Stimulated activated CD4-positive, alpha-beta T cell treated with anti-CD3 and anti-CD28 coated beads, TNF-alpha, amount 100 ng/mL, for 48 hours (primary cell): ENCODE measurements around the gene AMFR.

Experiments
- DNase-seq, 3 donors: peaks; one replicate each; pipeline ENCODE4 v3.0.0-alpha.2; 2020; ENCODE audit warnings: low read depth in 3 of 3

AMFR gene

DNA sequence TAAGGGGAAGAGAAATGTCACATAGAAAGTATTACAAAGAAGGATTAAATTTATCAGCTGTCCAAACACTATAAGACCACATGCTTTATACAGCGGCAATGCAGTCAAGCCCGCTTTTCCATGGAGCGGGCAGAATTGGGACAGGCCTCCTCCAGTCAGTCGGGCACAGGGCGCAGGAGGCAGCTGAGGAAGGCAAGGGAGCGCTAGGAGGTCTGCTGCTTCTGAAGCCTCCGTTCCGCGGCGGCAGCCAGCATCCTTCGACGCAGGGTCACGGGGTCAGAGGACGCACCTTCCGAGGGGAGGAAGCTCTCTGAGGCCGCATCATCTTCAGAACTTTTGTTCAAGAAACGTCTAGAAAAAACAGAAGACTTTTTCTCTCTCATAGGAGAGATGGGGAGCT, 62.6 kb downstream of the AMFR start:
- no peak for DNase-seq

DNA sequence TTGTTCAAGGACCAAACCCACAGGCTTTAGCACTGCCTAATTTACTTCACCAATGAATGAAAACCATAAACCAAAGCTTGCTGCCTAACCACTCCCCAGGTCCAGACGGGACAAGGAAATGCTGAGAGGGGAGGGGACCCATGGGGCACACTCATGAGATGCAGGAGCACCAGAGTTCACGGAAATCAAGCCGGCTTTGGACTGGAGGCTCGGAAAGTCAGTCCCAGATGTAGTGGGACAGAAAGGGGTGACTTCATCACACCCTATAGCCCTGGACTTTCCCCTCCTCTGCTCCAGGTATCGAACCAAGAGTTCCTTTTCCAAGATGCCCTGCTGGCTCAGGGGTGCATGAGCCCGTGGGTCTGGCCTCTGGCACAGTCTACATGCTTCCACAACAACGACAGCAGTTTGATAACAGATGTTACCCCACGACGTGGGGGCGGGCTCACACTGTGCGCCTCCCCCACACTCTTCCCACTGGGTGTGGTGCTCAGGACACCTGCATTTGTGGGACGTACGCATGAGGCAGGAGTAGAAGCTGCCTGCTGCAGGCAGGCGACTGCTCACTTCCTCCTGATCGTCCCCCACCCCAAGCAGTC, 63.2 kb downstream of the AMFR start:
- DNase-seq = no peak

DNA sequence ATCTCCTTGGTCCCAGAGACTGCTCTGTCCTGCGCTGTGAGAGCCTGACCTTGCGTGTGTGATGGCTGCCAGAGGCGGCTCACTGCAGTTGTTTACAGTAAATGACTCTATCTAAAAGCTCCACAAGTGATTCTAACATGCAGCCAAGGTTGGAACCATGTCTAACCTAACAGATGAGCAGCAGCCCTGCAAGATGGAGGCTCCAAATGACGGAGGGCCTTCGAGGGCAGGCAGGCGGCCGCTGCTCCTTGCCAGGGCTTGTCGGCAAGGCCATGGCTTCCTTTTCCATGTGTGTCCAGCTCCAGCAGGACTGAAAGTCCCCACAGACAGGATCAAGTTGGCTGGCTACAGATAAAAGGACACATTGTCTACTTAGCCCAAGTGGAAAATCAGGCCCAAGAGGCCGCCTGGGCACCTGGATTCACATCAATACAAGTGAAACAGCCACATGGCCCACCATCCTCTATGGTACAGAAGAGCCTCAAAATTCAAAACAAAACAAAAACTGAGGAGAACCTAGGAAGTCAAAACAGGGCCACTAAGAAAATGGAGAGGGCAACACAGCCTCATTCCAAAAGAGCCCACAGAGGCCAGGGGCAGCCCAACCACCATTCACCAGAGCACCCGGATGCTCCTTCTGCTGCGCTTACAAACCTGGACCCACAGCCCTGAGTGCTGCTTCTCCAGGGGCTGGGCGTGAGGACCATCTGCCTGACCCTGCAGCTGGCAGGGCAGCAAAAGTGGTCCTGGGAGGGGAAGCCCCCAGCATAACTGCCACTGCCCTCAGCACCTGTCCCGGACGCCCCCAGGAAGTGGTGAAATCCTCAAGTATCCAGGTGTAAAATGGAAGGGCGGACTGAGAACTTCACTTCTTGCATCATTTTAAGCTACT, 65.0 kb downstream of the AMFR start:
- DNase-seq = no peak

DNA sequence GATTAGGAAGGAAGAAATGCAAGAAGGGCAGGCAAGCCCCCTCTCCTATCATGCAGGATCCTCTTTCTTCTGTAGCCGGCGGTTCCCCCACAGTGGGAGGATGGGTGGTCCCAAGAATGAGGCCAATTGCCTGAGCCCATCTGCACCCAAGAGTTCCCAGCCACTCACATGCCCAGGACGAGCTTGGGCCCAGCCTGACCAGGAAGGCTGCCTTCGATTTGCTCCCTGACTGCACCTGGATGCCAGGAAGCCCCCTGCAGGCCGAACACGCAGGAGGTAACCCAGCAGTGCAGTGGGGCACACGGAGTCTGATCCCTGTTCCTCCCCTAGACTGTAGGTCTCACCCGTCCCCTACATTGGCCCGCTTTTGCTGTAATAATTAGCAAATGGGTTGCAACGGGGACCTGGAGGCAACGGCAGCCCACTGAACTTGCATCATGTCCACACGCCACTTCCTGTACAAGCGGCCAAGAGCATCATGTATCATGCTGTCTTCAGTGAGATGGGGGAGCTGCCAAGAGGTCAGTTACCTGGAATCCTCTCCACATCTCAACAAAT, 67.5 kb downstream of the AMFR start:
- DNase-seq = no peak

DNA sequence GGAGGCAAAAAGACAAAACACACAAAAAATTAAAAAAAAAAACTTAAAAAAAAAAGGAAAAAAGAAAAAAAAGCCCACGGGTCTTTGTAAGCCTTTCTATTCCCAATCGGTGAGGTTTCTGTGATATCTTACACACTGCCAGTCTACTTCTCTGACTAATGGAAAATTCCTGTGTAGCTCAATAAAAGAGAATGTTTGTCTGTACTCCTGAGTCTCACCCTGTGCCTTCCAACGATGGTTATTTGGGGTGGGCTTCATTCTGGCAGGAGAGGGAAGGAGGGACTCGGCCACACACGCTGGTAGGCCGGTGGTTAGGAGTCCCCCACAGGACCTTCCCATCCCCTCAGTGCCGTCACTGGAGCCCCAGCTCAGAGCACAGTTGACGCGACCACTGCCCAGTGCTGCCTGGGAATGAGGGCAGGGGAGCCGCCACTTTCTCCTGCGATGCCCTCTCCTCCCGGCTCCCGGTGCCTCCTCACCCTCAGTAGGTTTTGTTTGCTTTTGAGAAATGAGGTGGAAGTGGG, 68.0 kb downstream of the AMFR start:
- no peak for DNase-seq

DNA sequence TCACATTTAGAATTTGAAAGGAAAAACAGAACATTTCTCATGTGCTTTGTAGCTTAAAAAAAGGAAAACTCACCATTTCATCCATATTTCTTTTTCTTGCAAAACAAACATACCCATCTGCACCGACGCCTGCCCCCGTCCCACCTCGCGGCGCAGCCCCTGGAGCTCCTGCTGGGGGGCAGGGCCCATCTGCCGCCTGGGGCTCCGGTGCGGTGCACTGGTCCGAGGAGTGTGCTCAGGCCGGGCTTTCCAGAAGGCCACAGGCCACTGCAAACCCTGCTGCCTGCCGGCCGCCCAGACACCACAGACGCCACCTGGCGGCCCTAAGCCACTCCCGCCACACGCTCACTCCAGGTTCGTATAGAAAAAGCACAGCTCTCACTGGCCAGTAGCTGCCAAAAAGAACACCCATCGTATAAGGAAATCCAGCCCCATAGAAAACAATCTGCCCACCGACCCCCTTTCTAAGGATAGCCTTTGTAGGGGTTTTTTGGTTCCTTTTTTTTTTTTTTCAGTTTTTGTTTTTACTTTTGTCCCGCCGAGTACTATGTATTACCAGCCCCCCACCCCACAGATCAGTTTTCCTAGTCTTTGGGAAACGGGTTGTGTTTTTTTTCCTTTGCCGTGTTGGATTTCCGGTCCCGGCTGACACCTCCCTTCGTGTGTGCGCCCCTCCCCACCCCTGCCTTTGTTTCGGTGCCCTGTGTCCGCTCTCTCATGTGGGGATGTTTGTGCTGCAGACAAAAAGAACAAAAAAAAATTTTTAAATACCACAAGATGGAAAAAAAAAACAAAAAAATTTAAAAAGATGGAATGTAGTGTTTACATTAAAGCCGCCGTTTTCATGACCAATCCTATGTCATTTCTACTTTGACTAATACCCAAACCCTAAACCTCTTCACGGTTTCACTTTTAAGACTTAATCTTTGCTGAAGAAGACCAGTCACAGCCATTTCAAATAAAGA, 68.8 kb downstream of the AMFR start:
- peak; percentile 10 to 26 (median 22) for DNase-seq

DNA sequence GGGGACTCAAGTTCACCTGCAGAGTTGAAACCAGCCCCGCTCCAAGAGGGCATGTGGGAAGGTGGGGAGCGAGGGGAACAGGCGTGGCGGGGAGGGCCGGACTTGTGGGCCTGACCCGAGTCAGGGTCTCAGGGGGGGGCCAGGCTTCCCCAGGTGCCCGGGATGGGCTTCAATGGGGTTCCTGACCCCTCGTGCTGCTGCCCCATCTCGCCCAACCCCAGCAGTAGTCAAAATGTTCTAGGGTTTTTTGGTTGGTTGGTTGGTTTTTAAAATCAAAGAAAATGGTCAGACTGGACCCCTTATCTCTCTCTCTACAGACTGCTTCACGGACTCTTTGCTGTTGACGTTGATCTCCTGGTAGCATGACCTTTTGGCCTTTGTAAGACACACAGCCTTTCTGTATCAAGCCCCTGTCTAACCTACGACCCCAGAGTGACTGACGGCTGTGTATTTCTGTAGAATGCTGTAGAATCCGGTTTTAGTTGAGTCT, 69.5 kb downstream of the AMFR start:
- no peak for DNase-seq

DNA sequence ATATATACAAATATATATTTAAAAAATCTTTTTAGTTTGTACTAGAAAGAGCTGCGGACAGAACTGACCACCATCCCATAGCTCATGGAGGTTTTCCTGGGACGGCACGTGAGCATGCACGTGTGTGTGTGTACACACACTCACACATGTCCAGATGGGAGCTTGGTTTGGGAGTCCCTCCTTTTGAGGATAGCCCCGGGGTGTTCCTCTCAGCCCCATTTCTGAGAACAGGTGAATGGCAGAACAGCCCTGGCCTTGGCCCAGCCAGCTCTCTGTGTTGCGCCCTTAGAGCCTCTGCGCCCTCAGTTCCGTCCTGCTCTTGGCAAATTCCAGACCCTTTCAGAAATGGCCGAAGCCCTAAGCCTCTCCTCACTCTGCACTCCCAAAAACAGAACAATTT, 70.1 kb downstream of the AMFR start:
- DNase-seq = no peak

DNA sequence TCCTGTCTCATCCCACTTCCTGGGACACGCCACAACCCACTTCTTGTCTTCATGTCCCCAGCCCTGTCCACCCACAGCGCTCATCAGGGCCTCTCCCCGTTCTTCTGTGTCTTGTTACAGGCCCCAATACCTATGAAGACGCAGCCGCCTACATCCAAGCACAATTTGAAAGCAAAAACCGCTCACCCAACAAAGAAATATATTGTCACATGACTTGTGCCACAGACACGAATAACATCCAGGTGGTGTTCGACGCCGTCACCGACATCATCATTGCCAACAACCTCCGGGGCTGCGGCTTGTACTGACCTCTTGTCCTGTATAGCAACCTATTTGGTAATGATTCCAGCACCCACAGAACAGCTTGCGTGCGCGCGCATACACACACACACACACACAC, 70.6 kb downstream of the AMFR start:
- DNase-seq = no peak

DNA sequence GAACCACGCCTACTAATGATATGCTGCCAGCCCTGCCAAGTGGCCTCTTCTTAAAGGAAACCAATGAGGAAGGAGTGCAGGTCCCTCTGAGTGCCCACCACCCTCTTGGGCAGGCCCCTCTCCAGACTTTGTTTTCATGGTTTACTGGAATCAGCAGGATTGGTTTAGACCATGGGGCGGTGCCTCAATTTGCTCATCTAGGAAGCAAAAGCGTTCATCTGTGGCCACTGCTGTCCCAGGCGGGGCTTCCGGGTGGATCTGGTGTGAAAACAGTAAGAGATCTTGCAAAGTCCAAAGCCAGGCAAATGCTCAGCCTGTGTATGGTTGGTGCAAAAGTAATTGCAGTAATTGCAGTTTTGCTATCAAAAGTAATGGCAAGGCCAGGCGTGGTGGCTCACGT, 71.3 kb downstream of the AMFR start:
- DNase-seq = no peak

DNA sequence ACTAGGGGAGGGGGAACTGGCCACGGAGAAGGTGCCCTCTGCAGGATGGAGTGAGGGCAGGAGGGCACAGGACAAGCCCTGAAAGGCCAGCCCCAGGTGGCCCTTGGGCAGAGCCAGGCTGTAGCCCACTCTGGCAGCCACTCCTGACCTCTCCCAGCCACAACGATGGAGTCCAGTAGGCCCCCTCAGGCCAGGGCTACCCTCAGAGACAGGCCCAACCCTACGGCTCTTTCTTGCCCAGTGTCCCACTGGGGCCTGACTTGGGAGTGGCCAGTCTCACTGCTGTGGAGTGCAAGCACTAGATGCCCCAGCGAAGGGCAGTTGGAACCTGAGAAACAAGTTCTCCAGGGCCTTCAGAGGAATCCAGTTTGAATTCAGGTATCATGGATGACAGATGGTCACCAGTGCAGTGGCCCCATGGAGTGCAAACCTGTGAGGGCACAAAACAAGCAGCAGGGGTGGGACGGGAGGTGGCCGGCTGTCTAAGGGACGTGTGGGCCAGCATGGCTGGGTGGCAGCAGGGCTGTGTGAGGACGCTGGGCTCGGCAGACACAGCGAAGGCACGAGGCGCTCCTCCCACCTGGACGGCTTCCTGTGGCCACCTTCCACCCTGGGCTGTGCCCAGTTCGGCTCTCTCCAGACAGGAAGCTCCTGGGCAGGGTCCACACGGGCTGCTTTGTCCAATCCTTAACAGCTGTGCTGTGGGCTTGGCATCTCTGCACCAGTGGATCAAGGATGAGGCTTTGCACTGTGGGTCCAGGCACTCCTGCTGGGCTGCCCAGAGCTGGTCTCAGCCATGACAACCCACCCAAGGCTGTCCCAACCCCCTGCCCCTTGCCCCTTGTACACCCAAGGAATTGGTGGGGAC, 72.1 kb downstream of the AMFR start:
- DNase-seq = no peak

DNA sequence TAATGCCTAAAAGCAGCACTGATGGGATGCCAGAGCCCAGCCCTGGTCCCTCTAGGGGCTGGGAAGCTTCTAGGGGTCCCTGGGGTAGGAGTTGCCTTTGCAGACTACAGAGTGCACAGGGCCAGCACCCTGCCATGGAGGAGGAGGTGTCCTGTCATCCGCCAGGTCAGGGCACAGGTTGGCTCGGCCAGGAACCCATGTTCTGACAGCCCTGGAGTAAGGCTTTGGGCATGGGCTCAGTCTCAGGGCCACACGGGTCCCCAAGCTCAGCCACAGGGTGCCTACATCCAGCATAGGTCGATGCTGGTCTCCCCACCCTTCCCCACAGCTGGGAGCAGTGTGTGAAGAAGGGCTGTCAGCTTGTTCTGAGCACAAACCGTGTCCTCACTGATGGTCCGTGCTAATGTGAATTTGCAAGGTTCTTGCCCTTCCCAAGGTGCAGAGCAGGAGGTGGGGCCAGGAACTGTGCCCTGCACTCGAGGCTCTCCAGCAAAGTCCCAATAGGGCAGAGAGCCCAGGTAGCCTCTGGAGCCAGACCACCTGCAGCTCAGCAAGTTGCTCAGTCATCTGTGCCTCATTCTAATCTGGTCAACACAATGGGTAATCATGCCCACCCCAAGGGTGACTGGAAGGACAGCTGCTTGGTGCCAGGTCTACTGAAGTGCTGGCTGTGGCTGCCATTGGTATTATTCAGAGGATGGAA, 72.8 kb downstream of the AMFR start:
- no peak for DNase-seq

DNA sequence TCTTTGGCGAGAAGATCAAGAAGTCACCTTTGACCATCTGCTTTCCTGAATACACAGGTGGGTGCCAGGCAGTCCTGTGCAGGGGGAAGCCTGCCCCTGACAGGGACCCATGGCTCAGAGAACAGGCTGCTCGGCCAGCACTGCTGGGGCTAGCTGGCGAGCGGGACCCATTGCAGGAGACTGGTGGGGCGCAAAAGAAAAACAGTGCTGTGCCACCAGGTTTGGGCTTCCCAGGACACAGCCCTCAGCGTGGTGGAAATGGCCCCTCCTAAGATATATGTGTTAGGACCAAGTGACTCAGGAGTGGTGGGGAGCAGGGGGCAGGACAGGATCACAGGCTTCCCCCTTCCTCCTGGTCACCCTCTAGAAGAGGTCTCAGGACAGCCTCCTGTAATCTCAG, 73.9 kb downstream of the AMFR start:
- DNase-seq = no peak

DNA sequence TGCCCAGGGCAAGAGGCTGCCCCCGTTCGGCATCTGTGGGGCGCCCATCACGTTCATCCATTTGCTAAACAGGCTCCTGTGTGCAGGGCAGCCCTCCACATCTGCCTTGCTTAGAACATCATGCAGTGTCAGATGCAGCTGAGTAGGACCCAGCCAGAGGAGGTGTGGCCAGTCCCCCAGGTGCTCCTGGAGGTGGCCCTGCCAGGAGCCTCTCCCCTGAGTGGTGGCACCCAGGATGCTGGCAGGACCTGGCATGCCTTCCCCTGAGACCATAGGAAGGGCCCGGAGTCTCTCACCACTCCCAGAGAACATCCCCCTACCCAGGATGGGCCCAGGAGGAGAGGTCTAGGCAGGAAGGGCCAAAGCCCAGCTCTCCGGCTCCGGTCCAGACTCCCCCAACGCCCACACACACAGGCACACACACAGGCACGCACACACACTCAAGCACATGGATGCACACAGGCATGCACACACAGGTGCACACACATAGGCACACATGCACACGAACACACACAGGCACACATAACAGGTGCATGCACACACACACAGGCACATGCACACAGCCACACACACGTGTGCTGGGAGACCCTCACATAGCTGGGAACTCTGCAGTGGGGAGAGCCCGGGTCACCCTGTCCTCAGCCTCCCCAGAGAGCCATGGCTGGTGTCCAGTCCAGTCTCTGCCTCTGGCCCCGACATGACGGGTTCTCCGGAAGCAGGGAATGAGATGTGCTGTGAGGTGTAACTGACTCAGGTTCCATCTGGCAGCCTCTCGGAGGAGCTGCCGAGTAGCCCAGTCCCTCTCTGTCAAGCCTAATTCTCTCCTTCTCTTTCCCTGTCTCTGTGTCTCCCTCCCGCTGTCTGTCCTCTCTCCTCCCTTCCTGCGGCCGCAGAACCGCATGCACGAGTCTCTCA, 74.6 kb downstream of the AMFR start:
- DNase-seq = no peak

DNA sequence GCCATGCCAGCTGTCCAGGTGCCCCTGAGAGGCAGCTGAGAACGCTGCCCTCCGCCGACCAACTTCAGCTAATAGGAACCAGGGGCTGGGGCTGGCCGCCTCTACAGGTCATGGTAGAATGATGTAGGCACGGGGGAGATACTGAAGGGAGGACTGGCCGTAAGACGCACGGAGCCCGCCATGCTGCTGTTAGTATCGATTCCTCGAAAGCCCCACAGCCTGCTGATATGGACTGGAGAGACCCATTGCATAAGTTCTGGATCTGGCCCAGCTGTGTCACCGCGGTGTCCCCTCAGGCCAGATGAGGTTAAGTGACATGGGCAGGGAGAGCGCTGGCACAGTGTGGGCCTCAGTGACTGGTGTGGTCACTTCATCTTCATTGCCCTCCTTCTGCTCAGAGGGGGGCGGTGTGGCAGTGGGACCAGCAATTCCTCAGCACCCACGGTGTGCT, 75.6 kb downstream of the AMFR start:
- DNase-seq = no peak

DNA sequence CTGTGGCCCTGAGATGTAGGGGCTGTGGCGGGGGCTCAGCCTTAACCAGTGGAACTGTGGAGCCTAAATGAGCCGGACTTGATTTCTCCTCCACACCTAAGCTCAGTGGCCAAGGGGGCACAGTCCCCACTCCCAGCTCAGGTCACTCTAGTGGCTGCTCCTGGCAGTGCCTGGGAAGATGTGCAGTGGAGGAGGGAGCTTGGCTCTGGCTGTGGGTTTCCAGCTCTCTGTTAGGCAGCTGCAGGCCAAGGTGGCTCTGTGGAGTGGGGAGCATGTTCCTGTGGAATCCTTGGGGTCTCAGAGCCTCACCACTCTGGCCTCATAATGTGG, 76.3 kb downstream of the AMFR start:
- no peak for DNase-seq

DNA sequence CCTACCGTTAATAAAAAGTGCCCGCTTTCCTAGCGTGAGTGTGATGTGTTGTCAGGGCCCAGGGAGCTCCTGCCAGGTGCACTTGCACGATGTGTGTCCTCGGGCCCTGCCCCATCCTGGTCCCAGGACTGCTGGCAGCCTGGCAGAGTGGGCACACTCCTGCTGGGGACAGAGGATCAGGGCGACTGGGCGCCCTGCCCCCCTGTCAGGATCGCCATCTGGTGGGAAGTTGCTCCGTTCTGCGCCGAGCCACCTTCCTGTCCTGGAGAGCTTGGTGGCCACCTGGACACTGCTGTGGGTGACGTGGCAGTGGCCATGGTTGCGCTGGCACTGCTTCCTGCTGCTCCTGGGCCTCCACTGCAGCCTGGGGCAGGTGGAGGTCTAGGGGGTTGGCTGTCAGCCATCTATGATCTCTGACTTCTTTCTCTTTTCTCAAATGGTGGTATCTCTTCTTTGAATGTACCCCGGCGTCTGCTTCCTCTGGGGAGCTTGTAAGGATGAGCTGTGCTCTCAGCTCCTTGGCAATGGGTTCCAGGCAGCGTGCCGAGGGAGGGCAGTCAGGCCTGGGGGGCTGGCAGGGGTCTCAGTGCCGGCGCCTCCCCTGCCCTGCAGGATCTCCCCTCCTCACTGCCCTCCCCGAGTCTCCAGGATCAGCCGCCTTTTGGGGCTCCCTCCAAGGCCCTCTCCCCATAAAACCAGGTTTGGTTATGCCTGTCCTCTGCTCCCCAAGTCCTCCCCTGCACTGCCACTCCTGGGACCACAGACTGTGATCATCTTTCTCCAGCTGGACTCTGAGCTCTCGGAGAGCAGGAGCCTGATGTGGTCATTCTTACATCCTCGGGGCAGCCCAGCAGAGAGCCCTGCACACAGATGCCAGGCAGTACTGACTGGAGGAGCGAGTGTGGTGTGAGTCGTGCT, 76.9 kb downstream of the AMFR start:
- DNase-seq = no peak

DNA sequence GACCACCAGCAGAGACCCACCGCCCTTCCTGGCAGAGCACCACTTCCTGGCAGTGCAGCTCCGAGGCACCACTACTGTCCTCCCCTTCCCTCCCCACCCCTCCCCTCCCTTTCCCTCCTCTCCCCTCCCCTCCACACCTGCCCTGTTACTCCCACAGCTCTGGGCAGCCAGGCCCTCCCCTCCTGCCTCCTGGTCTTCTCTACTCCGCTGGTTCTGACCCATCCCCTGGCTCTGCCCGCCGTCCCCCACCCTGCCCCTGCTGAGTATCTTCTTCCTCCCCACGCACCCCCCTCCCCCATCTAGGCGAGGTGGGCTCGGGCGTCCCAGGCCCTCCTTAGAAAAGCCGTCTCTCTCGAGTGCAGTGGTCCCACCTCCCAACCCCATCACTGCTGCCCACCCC, 77.7 kb downstream of the AMFR start:
- DNase-seq = no peak
